IMR-90 (cell line): ENCODE data around the gene DNASE1L1.
"Not testable (repeated sequence)": the region's sequence is repeated elsewhere in the genome, so short reads cannot be mapped to it uniquely, and the experiment has no call there.

Experiments used
- CTCF ChIP-seq: conservative IDR thresholded peaks from 2 replicates; pipeline ENCODE4 v1.5.1; 2012; ENCODE audit warnings: mild to moderate bottlenecking, low read depth, low read length, improper control_type of control experiment
- POLR2A ChIP-seq: IDR thresholded peaks from 2 replicates; pipeline ENCODE4 v1.6.1; 2012; ENCODE audit warnings: mild to moderate bottlenecking, low read depth, low read length
- RAD21 ChIP-seq: IDR thresholded peaks from 2 replicates; pipeline ENCODE4 v1.6.1; 2012; ENCODE audit warnings: low read length, improper control_type of control experiment
- USF2 ChIP-seq: fragments of 150-350 bp; IDR thresholded peaks from 2 replicates; pipeline ENCODE4 v1.6.1; 2017; ENCODE audit warnings: mild to moderate bottlenecking, antibody characterized with exemption, low read length, low read depth

- not testable (repeated sequence) for TF ChIP-seq POLR2A, RAD21, CTCF, USF2
These were observed 8.7 kb downstream of the DNASE1L1 start for GRCh38 chrX:154400369-154400817.
